ENCODE measurements around the gene UTS2.

Gene UTS2

GRCh38 chr1:7853684-7854026 lies 790 bp upstream of the UTS2 start:
- Histone ChIP-seq H3K27ac (no peak overlapping the region), H3K27me3 (ENCODE audit: control insufficient read depth, insufficient read depth, low read length) (no peaks in the 10 kb centered on the region), H3K4me1 (no peaks in the 10 kb centered on the region), H3K4me3 (ENCODE audit: low read depth, low read length) (no peak overlapping the region), H3K9me3 (ENCODE audit: control insufficient read depth, low read length) (no peaks in the 10 kb centered on the region), H3K36me3 (ENCODE audit: control insufficient read depth, insufficient read depth, low read length) (no peaks in the 10 kb centered on the region), H3K79me2 (no peaks in the 10 kb centered on the region), H3K4me2 (ENCODE audit: low read length) (no peak overlapping the region), H2AFZ (no peak overlapping the region), H3K9ac (no peak overlapping the region)
- TF ChIP-seq, protein P1, sequence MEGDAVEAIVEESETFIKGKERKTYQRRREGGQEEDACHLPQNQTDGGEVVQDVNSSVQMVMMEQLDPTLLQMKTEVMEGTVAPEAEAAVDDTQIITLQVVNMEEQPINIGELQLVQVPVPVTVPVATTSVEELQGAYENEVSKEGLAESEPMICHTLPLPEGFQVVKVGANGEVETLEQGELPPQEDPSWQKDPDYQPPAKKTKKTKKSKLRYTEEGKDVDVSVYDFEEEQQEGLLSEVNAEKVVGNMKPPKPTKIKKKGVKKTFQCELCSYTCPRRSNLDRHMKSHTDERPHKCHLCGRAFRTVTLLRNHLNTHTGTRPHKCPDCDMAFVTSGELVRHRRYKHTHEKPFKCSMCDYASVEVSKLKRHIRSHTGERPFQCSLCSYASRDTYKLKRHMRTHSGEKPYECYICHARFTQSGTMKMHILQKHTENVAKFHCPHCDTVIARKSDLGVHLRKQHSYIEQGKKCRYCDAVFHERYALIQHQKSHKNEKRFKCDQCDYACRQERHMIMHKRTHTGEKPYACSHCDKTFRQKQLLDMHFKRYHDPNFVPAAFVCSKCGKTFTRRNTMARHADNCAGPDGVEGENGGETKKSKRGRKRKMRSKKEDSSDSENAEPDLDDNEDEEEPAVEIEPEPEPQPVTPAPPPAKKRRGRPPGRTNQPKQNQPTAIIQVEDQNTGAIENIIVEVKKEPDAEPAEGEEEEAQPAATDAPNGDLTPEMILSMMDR (IDR thresholded peaks at IDR 0.05): no peak

DNA sequence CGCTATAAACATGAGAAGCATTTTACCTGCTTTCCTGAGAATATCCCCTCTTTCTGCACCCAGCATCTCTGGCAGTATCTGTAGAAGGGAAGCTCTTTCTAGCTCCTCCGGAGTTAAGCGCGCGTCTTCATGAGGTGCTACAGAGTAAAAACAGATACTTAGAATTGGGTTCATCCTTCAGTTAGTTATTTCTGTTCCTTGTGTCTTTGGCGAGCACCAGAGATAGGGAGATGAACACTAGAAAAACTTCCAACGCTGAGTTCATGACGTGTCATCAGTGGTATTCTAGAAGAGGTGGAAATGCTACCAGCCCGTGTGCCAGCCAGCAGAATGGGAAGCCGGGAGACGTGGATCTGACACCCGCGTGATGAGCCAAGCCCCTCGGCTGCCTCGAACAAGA lies 2.1 kb downstream of the UTS2 start:
- no peaks in the 10 kb centered on the region for H3K4me1 ChIP-seq
- no peaks in the 10 kb centered on the region for H3K79me2 ChIP-seq
- no peaks in the 10 kb centered on the region for H3K9me3 ChIP-seq (ENCODE audit: control insufficient read depth, low read length)
- no peaks in the 10 kb centered on the region for H3K36me3 ChIP-seq (ENCODE audit: control insufficient read depth, insufficient read depth, low read length)
- no peaks in the 10 kb centered on the region for H3K27me3 ChIP-seq (ENCODE audit: control insufficient read depth, insufficient read depth, low read length)
- no peak overlapping the region for H3K4me3 ChIP-seq (ENCODE audit: low read depth, low read length)
- H3K27ac ChIP-seq: no peak overlapping the region
- no peak overlapping the region for H2AFZ ChIP-seq
- H3K9ac ChIP-seq: no peak overlapping the region
- TF ChIP-seq, protein P1 (IDR thresholded peaks at IDR 0.05): no peak
- H3K4me2 ChIP-seq (ENCODE audit: low read length): no peak overlapping the region

GRCh38 chr1:7847599-7847998 lies 5.3 kb downstream of the UTS2 start:
- H3K36me3 ChIP-seq (ENCODE audit: control insufficient read depth, insufficient read depth, low read length): no peaks in the 10 kb centered on the region
- no peaks in the 10 kb centered on the region for H3K27me3 ChIP-seq (ENCODE audit: control insufficient read depth, insufficient read depth, low read length)
- H3K4me1 ChIP-seq: no peaks in the 10 kb centered on the region
- no peak overlapping the region for H3K9ac ChIP-seq
- no peak overlapping the region for H2AFZ ChIP-seq
- H3K27ac ChIP-seq: no peak overlapping the region
- no peak overlapping the region for H3K4me3 ChIP-seq (ENCODE audit: low read depth, low read length)
- H3K79me2 ChIP-seq: no peaks in the 10 kb centered on the region
- H3K9me3 ChIP-seq (ENCODE audit: control insufficient read depth, low read length): no peaks in the 10 kb centered on the region
- no peak overlapping the region for H3K4me2 ChIP-seq (ENCODE audit: low read length)
- TF ChIP-seq, protein P1 (IDR thresholded peaks at IDR 0.05): no peak

DNA sequence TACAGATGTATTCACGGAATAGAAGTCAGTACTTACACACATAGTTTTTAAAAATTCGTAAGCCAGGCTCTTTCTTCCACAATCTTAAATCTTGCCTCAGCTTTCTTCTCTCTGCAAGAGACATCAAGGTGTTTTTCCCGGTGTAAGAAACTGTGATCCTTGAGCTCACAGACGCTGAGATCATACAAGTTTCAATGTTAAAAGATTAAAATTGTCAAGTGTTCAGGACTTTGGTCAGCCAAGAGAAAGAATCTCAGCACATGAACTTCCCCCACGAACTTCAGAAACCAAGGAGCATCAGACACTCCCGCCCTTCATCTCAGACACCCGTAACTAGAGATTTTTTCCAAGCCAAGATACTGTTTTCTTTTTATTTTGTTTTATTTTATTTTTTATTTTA lies 6.2 kb downstream of the UTS2 start:
- H3K4me2 ChIP-seq (ENCODE audit: low read length): no peak overlapping the region
- H3K27me3 ChIP-seq (ENCODE audit: control insufficient read depth, insufficient read depth, low read length): no peaks in the 10 kb centered on the region
- H3K9me3 ChIP-seq (ENCODE audit: control insufficient read depth, low read length): no peaks in the 10 kb centered on the region
- H2AFZ ChIP-seq: no peak overlapping the region
- no peak overlapping the region for H3K27ac ChIP-seq
- TF ChIP-seq, protein P1 (IDR thresholded peaks at IDR 0.05): no peak
- no peak overlapping the region for H3K9ac ChIP-seq
- H3K4me3 ChIP-seq (ENCODE audit: low read depth, low read length): no peak overlapping the region
- H3K79me2 ChIP-seq: no peaks in the 10 kb centered on the region
- no peaks in the 10 kb centered on the region for H3K36me3 ChIP-seq (ENCODE audit: control insufficient read depth, insufficient read depth, low read length)
- H3K4me1 ChIP-seq: no peaks in the 10 kb centered on the region

- no peaks in the 10 kb centered on the region for H3K36me3 ChIP-seq (ENCODE audit: control insufficient read depth, insufficient read depth, low read length)
- no peaks in the 10 kb centered on the region for H3K79me2 ChIP-seq
- no peak overlapping the region for H3K4me2 ChIP-seq (ENCODE audit: low read length)
- no peaks in the 10 kb centered on the region for H3K9me3 ChIP-seq (ENCODE audit: control insufficient read depth, low read length)
- H3K4me1 ChIP-seq: no peaks in the 10 kb centered on the region
- no peaks in the 10 kb centered on the region for H3K27me3 ChIP-seq (ENCODE audit: control insufficient read depth, insufficient read depth, low read length)
- no peak overlapping the region for H3K4me3 ChIP-seq (ENCODE audit: low read depth, low read length)
- TF ChIP-seq, protein P1 (IDR thresholded peaks at IDR 0.05): no peak
- no peak overlapping the region for H3K27ac ChIP-seq
- H3K9ac ChIP-seq: no peak overlapping the region
- H2AFZ ChIP-seq: no peak overlapping the region
These were observed 7.1 kb downstream of the UTS2 start for GRCh38 chr1:7845761-7846160.

Data from parathyroid adenoma (tissue), 2 donors.